GM10248 (cell line): ENCODE measurements around the gene FALEC.

Source experiments
- CTCF ChIA-PET: fragments of 300-600 bp; sonication (Branson Sonifier 250); formaldehyde crosslinking; extraction: SDS; loops from one replicate; lab custom pipeline; 2021; ENCODE audit warnings: antibody characterized with exemption; lab: Yijun Ruan, JAX
- POLR2A ChIA-PET: fragments of 350-650 bp; sonication (Branson Sonifier 250); formaldehyde crosslinking; extraction: SDS; loops from one replicate; lab custom pipeline; 2020; ENCODE audit warnings: antibody characterized with exemption; lab: Yijun Ruan, JAX
- DNase-seq: peaks from one replicate; pipeline ENCODE4 v3.0.0; 2012; ENCODE audit errors: extremely low spot score
- CTCF ChIP-seq: IDR thresholded peaks from 2 replicates; pipeline ENCODE4 v1.5.1; 2012; ENCODE audit warnings: mild to moderate bottlenecking, low read depth; ENCODE audit errors: extremely low read depth, missing control alignments, control extremely low read depth

The FALEC gene

GRCh38 chr1:150528196-150528595 is 12.6 kb downstream of the FALEC start:
- ChIA-PET POLR2A (no interaction called here), CTCF (interaction anchor here (0.9 to 13.0 kb wide), 5 partner anchors 9 to 63 kb away, joined by 3 to 119 read pairs (median 4); no protein-coding TSS in a partner anchor)
- no peak for TF ChIP-seq CTCF
- DNase-seq: no peak

GRCh38 chr1:150529017-150529416 is 13.5 kb downstream of the FALEC start:
- DNase-seq: no peak
- TF ChIP-seq CTCF: no peak
- CTCF ChIA-PET: interaction anchor here (1.0 to 13.0 kb wide), 6 partner anchors 9 to 273 kb away, joined by 3 to 119 read pairs (median 4); partner anchors contain the start of gene FALEC
- POLR2A ChIA-PET: no interaction called here

- no peak for DNase-seq
- TF ChIP-seq CTCF: no peak
- ChIA-PET CTCF (interaction anchor here (2.7 to 13.0 kb wide), 4 partner anchors 14 to 65 kb away, joined by 10 to 119 read pairs (median 46); partner anchors contain the start of genes ADAMTSL4 and FALEC), POLR2A (no interaction called here)
Measured at GRCh38 chr1:150530491-150531159, 15.1 kb downstream of the FALEC start.

GRCh38 chr1:150532860-150533259 is 17.3 kb downstream of the FALEC start:
- no peak for TF ChIP-seq CTCF
- ChIA-PET POLR2A (interaction anchor here (0.6 kb wide), 1 partner anchor 441 kb away, joined by 3 read pairs; no protein-coding TSS in a partner anchor), CTCF (interaction anchor here (0.8 to 13.0 kb wide), 25 partner anchors 9 to 390 kb away, joined by 3 to 119 read pairs (median 5); partner anchors contain the start of genes ADAMTSL4, CA14, FALEC and GOLPH3L)
- DNase-seq: no peak

GRCh38 chr1:150534002-150534401 is 18.4 kb downstream of the FALEC start:
- no peak for DNase-seq
- ChIA-PET CTCF (interaction anchor here (2.5 to 13.0 kb wide), 6 partner anchors 11 to 278 kb away, joined by 9 to 119 read pairs (median 36); partner anchors contain the start of genes ADAMTSL4 and FALEC), POLR2A (no interaction called here)
- no peak for TF ChIP-seq CTCF

GRCh38 chr1:150535511-150536287 is 20.1 kb downstream of the FALEC start:
- POLR2A ChIA-PET: no interaction called here
- TF ChIP-seq CTCF: no peak
- no peak for DNase-seq
- CTCF ChIA-PET: interaction anchor here (0.9 to 13.0 kb wide), 5 partner anchors 16 to 280 kb away, joined by 3 to 119 read pairs (median 3); partner anchors contain the start of genes ADAMTSL4, APH1A and TARS2
